GM12878 (cell line): ENCODE measurements around the gene SLCO3A1. TPM values are rescaled to one million over a fixed set of nuclear protein-coding genes. Genes with fewer than 3 reads are reported as not detected.

Experiments used
- ATAC-seq: fragments of 200-7000 bp; cut with Tn5 transposase; 3 replicates; pipeline ENCODE4 v1.9.1; 2020; ENCODE audit warnings: mild to moderate bottlenecking, moderate library complexity
- BruUV-seq: library from RNA; stranded (reverse); fragments of 400-500 nt; replicated peaks from 2 replicates; lab custom pipeline; 2021; lab: Mats Ljungman, UMichigan
- CTCF ChIA-PET: fragments of 300-600 bp; sonication (Branson Sonifier 250); formaldehyde crosslinking; extraction: SDS; loops from one replicate; lab custom pipeline; 2021; ENCODE audit warnings: inconsistent platforms; lab: Yijun Ruan, JAX
- POLR2A ChIA-PET: fragments of 350-600 bp; formaldehyde crosslinking; extraction: SDS; loops from one replicate; lab custom pipeline; 2021; ENCODE audit warnings: inconsistent platforms; lab: Charles Lee
- RAD21 ChIA-PET: fragments of 300-600 bp; sonication (Branson Sonifier 250); formaldehyde crosslinking; loops from one replicate; lab custom pipeline; 2023; ENCODE audit warnings: antibody characterized with exemption; ENCODE audit not compliant: unreplicated experiment; lab: Charles Lee
- SMC1A ChIA-PET: fragments of 300-600 bp; sonication (Branson Sonifier 250); formaldehyde crosslinking; loops from one replicate; lab custom pipeline; 2023; ENCODE audit not compliant: unreplicated experiment, uncharacterized antibody; lab: Charles Lee
- DNase-seq: peaks from one replicate; pipeline ENCODE4 v3.0.0-alpha.2; 2011; ENCODE audit warnings: low read depth, low spot score
- FAIRE-seq: peaks from 3 replicates; lab custom pipeline; 2011; peaks lifted over from hg19 to GRCh38; lab: Jason Lieb, UNC
- H2AFZ ChIP-seq: 2 replicates; pipeline ENCODE4 v1.6.0; 2011; ENCODE audit warnings: low read depth, low read length, control low read depth; ENCODE audit not compliant: control insufficient read depth
- H3K27ac ChIP-seq: 2 replicates; pipeline ENCODE4 v1.5.1; 2011; ENCODE audit warnings: control low read depth; ENCODE audit not compliant: control insufficient read depth, insufficient read depth
- H3K27me3 ChIP-seq, 2 experiments: replicated peaks in 1 of 2; 2 replicates each; pipeline versions ENCODE4 v1.6.0 to v1.6.1; 2011; ENCODE audit warnings: low read length in 1 of 2; ENCODE audit not compliant: control insufficient read depth in 2 of 2, insufficient read depth in 2 of 2
- H3K36me3 ChIP-seq, 2 experiments: 2 replicates each; pipeline ENCODE4 v1.5.1; 2011; ENCODE audit warnings: low read length in 1 of 2; ENCODE audit not compliant: control insufficient read depth in 2 of 2, insufficient read depth in 2 of 2
- H3K4me1 ChIP-seq: 2 replicates; pipeline ENCODE4 v1.6.1; 2011; ENCODE audit warnings: mild to moderate bottlenecking, low read length, moderate library complexity, mixed read lengths; ENCODE audit not compliant: control insufficient read depth, insufficient read depth
- H3K4me2 ChIP-seq: 2 replicates; pipeline ENCODE4 v1.6.0; 2011; ENCODE audit warnings: control low read depth; ENCODE audit not compliant: control insufficient read depth, insufficient read depth
- H3K4me3 ChIP-seq: fragments of 200-600 bp; sonication (generic); 2 replicates; pipeline ENCODE4 v1.5.1; 2016
- H3K79me2 ChIP-seq: 2 replicates; pipeline ENCODE4 v1.6.0; 2011; ENCODE audit warnings: low read length; ENCODE audit not compliant: control insufficient read depth, insufficient read depth
- H3K9ac ChIP-seq: 2 replicates; pipeline ENCODE4 v1.8.0; 2011; ENCODE audit warnings: low read length, control low read depth, mixed read lengths; ENCODE audit not compliant: control insufficient read depth, insufficient read depth
- H3K9me3 ChIP-seq: replicated peaks from 3 replicates; pipeline ENCODE4 v1.5.1; 2011; ENCODE audit warnings: mild to moderate bottlenecking, low read length; ENCODE audit not compliant: control insufficient read depth, insufficient read depth
- H4K20me1 ChIP-seq: 2 replicates; pipeline ENCODE4 v1.6.0; 2011; ENCODE audit not compliant: control insufficient read depth, insufficient read depth
- CHD1 ChIP-seq: IDR thresholded peaks from 2 replicates; pipeline ENCODE4 v1.6.1; 2012; ENCODE audit warnings: low read depth, low read length, improper control_type of control experiment
- GATAD2B ChIP-seq: fragments of 450-650 bp; conservative IDR thresholded peaks from 2 replicates; pipeline ENCODE4 v1.6.1; 2017; ENCODE audit warnings: low read depth, mild to moderate bottlenecking, moderate library complexity
- WGBS: methylation state at CpG from one replicate; pipeline ENCODE4 v1.1.6; 2016; ENCODE audit warnings: low lambda C conversion rate; ENCODE audit not compliant: insufficient replicate concordance, insufficient coverage; ENCODE audit errors: missing lambda C conversion rate; 5-methylcytosine and 5-hydroxymethylcytosine counted together
- in situ Hi-C: fragments of 300-500 bp; cut with MboI; formaldehyde crosslinking; loops from 9 replicates; pipeline ENCODE4 v1.14.3; 2018; ENCODE audit warnings: mixed read lengths
- intact Hi-C: fragments of 100-400 bp; cut with micrococcal nuclease; formaldehyde crosslinking; loops from one replicate; pipeline ENCODE4 v1.14.2; 2022; ENCODE audit not compliant: unreplicated experiment
- polyA plus RNA-seq, 11 experiments: library from polyadenylated mRNA; depleted of rRNA in 4 of 11; unstranded in 6 of 11; stranded (reverse) in 5 of 11; fragments of >200 nt; fragmentation: Nextera tagmentation in 4 of 11; fragmentation: Illumina TruSeq in 1 of 11; extraction: Ambion mirVana in 4 of 11; extraction: Trizol in 1 of 11; gene quantifications; 1 replicate in 1 of 11; 2 replicates in 10 of 11; pipeline versions ENCODE4 v1.2.1 to v1.2.3, GENCODE V29; 2011 to 2016; ENCODE audit warnings: inconsistent platforms in 2 of 11, missing spikeins in 2 of 11, low read depth in 1 of 11
- total RNA-seq, 4 experiments: library from RNA; depleted of rRNA in 3 of 4; stranded (reverse); fragments of >200 nt in 3 of 4; fragmentation: Illumina TruSeq in 1 of 4; extraction: Trizol in 1 of 4; gene quantifications; 2 replicates each; pipeline versions ENCODE4 v1.2.1 to v1.2.3, GENCODE V29; 2013 to 2021
- TF ChIP-seq, protein P1 (sequence below): fragments of 450-650 bp; IDR thresholded peaks from 2 replicates; pipeline ENCODE4 v1.6.1; 2018; ENCODE audit warnings: borderline replicate concordance, mild to moderate bottlenecking; ENCODE audit not compliant: partially characterized antibody
- TF ChIP-seq, protein P2 (sequence below): fragments of 150-350 bp; IDR thresholded peaks from 2 replicates; pipeline ENCODE4 v1.6.1; 2016; ENCODE audit warnings: low read depth, low read length

The SLCO3A1 gene
- total and polyA plus RNA-seq, 10 of the 15 experiments (the other 5 are each of a cell fraction or from before 2014, with no cell fraction given) = 0.05 to 5.9 (median 0.31) TPM

DNA sequence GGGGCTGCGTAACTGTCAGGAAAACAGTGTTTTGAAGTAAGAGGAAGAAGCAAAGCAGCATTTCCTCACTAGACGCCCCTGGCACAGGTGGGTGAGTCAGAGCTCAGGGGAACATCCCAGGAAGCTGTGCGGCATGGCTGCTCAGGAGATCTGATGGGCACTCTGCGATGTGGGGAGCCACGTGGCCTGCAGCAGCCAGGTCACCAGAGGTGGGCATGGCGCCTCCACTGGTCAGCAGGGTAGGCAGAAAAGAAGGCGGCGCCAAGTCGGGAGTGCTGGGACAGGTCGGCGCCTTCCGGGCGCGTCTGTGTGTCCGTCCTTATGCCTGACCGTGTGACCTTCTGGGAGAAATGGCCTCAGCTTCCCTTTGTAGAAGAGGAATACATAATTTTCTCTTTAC, 290.3 kb downstream of the SLCO3A1 start:
- CTCF ChIA-PET = no interaction called here
- no peak overlapping the region for H3K4me3 ChIP-seq
- ATAC-seq (no peak), FAIRE-seq (no peak), DNase-seq (no peak)
- H3K79me2 ChIP-seq = no peaks in the 10 kb centered on the region
- H3K4me2 ChIP-seq = no peak overlapping the region
- WGBS = 77% methylated on average over 16 of the region's 16 CpGs
- no peaks in the 10 kb centered on the region; the same call in 1 of the 2 replicates for H3K4me1 ChIP-seq
- no peaks in the 10 kb centered on the region for H4K20me1 ChIP-seq
- H3K27ac ChIP-seq = no peak overlapping the region
- no peaks in the 10 kb centered on the region; a peak in 2 of 4 replicates for H3K36me3 ChIP-seq
- SMC1A ChIA-PET = no interaction called here
- no peaks in the 10 kb centered on the region for H3K9me3 ChIP-seq
- POLR2A ChIA-PET = no interaction called here
- in situ Hi-C loops (no loop called here), intact Hi-C loops (no loop called here)
- RAD21 ChIA-PET = no interaction called here
- no peak overlapping the region for H3K9ac ChIP-seq
- BruUV-seq = no TSS peak
- no peaks in the 10 kb centered on the region for H3K27me3 ChIP-seq
- no peak overlapping the region for H2AFZ ChIP-seq
- TF ChIP-seq GATAD2B = no peak
- TF ChIP-seq, protein P1, sequence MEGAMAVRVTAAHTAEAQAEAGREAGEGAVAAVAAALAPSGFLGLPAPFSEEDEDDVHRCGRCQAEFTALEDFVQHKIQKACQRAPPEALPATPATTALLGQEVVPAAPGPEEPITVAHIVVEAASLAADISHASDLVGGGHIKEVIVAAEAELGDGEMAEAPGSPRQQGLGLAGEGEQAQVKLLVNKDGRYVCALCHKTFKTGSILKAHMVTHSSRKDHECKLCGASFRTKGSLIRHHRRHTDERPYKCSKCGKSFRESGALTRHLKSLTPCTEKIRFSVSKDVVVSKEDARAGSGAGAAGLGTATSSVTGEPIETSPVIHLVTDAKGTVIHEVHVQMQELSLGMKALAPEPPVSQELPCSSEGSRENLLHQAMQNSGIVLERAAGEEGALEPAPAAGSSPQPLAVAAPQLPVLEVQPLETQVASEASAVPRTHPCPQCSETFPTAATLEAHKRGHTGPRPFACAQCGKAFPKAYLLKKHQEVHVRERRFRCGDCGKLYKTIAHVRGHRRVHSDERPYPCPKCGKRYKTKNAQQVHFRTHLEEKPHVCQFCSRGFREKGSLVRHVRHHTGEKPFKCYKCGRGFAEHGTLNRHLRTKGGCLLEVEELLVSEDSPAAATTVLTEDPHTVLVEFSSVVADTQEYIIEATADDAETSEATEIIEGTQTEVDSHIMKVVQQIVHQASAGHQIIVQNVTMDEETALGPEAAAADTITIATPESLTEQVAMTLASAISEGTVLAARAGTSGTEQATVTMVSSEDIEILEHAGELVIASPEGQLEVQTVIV = no peak
- no peak for TF ChIP-seq CHD1
- TF ChIP-seq, protein P2, sequence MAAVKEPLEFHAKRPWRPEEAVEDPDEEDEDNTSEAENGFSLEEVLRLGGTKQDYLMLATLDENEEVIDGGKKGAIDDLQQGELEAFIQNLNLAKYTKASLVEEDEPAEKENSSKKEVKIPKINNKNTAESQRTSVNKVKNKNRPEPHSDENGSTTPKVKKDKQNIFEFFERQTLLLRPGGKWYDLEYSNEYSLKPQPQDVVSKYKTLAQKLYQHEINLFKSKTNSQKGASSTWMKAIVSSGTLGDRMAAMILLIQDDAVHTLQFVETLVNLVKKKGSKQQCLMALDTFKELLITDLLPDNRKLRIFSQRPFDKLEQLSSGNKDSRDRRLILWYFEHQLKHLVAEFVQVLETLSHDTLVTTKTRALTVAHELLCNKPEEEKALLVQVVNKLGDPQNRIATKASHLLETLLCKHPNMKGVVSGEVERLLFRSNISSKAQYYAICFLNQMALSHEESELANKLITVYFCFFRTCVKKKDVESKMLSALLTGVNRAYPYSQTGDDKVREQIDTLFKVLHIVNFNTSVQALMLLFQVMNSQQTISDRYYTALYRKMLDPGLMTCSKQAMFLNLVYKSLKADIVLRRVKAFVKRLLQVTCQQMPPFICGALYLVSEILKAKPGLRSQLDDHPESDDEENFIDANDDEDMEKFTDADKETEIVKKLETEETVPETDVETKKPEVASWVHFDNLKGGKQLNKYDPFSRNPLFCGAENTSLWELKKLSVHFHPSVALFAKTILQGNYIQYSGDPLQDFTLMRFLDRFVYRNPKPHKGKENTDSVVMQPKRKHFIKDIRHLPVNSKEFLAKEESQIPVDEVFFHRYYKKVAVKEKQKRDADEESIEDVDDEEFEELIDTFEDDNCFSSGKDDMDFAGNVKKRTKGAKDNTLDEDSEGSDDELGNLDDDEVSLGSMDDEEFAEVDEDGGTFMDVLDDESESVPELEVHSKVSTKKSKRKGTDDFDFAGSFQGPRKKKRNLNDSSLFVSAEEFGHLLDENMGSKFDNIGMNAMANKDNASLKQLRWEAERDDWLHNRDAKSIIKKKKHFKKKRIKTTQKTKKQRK = no peak
